HG03064 (cell line): Measurements from ENCODE around the gene UBE2Q2.
"Not testable (repeated sequence)": the region's sequence is repeated elsewhere in the genome, so short reads cannot be mapped to it uniquely, and the experiment has no call there.

Experiments used
- ATAC-seq: cut with Tn5 transposase; IDR thresholded peaks from one replicate; pipeline ENCODE4 v1.9.1; 2021; ENCODE audit warnings: low read depth; ENCODE audit not compliant: unreplicated experiment

UBE2Q2 gene

DNA sequence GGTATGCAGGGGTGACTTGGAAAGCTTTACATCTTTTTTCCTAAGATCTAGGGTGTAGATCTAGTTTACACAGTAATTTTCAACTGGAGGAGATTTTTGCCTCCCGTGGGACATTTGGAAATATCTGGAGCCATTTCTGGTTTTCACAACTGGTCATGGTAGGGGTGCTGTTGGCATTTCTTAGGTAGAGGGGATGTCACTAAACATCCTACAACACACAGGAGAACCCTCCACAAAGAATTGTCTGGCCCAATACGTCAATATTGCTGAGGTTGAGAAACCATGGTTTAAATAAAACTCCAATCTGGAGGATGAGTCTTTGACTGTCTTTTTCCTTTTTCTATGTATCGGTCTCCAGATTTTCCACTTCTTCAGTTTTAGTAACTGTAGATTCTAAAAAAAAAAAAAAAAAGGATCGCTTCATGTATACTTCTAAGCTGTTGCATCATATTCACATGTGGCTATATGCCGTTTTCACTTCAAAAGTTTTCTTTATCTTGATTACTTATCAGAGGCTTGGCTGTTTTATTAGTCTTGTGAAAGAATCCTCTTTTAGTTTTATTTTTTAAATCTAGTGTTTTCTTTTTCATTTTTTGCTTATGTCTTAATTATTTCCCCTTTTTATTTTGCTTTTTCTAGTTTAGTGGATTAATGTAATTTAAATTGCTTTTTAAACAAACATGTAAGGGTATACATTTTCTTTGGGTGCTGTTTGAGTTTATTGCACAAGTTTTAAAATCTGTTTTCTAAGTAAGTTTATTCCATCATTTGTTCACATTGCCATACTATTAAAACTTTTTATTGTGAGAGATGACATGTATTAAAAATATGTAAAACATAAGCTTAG lies 21.2 kb downstream of the UBE2Q2 start:
- ATAC-seq, result no peak

DNA sequence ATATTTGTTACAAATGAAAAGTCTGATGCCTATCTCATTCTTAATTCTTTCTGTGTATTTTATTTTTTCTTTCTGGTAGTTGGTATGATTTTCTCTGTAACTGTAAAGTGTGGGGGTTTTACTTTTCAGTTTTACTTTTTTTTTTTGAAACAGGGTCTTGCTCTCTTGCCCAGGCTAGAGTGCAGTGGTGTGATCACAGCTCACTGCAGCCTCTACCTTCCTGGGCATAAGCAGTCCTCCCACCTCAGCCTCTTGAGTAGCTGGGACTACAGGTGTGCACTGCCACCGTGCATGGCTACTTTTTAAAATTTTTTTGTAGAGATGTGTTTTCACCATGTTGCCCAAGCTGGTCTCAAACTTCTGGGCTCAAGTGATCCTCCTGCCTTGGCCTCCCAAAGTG lies 22.8 kb downstream of the UBE2Q2 start:
- not testable (repeated sequence) for ATAC-seq

DNA sequence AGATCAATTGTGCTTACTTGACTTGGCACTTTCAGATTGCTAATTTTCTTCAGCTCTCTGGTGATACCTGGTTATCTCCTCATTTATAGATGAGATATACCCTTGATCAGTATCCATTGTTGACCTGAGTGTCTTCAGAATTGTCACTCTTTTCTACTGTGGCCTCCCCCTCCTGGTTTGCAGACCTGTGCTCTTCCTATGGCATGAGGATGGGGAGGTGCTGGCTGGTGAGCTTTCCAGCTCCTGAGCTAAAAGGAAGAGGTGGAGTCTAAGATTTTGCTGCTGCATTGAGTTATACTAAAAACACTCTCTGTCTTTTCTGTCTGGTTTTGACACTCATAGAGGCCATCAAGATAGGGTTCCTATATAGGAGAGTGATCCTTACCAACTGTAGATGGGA lies 23.7 kb downstream of the UBE2Q2 start:
- ATAC-seq, result no peak

DNA sequence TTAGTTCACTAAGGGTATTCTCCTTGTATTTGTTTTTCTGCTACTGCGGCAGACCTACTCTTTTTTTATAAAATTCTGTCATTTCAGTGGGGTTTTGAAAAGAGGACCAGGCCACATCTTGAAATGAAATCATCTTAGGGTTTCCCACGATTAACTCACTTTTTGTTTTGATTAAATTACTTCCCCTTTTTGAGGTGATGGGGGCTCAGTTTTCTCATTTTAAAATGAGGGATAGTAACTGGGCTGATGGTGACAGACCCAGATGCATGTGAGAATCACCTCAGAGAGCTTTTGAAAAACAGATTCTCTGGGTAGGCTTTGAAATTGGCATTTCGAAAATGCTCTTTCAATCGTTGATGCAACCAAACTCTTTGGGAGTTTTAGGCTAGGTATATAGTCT lies 24.2 kb downstream of the UBE2Q2 start:
- ATAC-seq, result no peak

DNA sequence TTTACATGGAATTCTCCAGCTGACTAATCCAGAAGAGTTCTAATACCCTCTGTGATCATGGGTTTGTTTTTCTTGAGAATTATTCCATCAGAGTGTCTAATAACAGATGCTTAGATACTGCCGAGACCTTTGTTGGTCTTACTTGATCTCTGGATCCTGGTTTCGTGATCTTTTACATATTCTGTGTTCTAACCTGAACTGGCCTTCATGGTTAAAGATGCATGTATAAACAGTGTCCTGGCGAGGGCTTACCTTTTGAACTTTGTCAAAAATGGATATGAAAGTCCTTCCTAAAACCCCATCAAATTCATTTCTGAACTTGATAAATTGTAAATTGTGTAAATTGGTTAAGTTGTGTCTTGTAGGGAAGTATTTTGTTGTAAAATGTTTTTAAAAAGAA lies 24.8 kb downstream of the UBE2Q2 start:
- no peak for ATAC-seq

DNA sequence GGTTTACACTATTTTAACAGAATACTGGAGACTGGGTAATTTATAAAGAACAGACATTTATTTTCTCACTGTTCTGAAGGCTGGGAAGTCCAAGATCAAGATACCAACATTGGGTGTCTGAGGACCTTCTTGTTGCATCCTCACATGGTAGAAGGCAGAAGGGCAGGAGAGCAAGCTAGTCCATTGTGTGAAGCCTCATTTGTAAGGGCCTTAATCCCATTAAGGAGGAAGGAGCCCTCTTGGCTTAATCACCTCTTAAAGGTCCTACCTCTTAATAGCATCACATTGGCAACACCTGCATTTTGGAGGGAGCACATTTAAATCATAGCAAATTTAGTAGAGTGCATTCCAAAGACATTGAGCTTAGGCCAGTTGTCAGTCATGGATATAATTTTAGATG lies 26.2 kb downstream of the UBE2Q2 start:
- ATAC-seq, result no peak

DNA sequence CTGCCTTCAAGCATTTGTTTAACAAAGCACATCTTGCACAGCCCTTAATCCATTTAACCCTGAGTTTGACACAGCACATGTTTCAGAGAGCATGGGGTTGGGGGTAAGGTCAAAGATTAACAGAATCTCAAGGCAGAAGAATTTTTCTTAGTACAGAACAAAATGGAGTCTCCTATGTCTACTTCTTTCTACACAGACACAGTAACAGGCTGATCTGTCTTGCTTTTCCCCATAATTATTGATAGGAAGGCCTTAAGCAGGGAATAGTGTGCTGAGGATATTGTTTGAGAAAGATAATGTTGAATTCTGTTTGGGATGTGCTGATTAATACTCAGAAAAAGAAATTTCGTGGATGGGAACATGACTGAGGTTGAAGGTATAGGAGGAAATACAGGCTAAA lies 28.3 kb downstream of the UBE2Q2 start:
- not testable (repeated sequence) for ATAC-seq

DNA sequence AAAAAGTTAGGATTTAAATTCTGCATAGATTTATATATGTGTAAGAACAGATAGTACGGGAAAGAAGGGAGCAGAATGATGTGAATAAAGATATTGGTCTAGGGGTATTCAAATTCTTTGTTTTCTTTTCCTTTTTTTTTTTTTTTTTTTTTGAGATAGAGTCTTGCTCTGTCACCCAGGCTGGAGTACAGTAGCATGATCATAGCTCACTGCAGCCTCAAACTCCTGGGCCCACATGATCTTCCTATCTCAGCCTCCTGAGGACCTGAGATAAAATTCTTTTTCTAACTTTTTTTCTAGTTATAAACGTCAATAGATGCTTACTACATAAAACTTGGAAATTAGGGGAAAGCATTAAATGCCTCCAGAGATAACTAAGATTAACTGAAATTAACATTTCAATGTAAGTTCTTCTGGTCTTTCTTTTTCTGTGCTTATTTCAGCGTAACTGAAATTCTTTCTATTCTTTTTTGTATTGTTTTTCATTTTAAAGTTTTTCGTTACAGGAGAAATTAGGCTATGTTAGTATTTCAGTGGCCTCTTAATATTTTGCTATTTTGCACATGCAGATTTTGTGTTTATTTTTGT lies 29.2 kb downstream of the UBE2Q2 start:
- no peak for ATAC-seq

DNA sequence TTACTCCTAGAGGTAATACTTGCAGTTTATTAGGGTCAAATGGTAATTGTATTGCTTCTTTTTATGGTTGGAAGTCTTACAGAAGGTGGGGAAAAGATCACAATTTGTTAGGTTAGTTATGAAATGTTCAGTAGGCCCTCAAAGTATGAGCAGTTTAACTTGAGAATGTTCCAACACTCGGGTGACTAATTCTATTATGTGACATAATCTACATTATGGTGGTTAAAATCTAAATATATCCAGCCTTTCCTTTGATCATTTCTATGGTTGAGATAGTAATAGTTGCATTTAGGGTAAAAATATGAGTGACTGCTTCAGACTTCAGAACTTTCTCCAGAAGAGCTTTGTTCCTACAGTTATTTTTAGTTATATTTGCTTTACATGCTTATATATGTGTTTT lies 40.8 kb downstream of the UBE2Q2 start:
- no peak for ATAC-seq

DNA sequence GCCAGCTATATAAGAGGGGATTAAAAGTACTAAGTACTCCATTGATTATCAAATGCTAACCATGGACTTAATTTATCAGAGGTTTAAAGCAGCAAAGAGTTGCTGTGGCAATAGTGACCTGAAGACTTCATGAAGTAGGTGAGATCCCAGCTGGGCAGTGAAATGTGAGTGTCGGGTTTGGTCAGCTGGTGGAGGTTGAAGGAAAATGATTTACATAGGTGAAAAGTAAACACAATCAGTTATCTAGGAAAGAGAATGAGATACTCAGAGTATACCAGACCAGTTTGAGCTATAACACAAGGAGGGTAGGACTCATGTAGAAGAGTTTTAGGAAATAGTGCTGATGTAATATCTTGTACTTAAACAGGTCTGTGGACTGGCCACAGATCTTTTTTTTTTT lies 43.9 kb downstream of the UBE2Q2 start:
- ATAC-seq, result no peak

DNA sequence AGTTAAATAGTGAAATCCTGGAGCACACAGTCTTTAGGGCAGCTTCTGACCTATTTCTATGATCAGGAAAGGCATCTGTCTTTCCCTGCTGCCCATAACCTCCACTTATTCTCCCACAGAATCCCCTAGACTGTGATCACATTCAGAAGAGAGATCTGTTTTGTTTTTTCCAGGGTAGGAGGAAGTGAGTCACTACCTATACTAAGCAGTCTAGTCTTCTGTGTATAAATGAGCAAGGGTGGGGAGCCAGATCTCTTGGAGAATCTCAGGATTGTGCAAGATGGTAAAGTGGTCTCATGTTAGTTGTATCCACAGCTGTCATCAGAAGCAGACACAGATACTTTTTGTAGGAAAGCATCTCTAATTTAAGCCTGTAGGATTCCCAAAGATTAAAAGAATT lies 48.6 kb downstream of the UBE2Q2 start:
- ATAC-seq, result no peak

DNA sequence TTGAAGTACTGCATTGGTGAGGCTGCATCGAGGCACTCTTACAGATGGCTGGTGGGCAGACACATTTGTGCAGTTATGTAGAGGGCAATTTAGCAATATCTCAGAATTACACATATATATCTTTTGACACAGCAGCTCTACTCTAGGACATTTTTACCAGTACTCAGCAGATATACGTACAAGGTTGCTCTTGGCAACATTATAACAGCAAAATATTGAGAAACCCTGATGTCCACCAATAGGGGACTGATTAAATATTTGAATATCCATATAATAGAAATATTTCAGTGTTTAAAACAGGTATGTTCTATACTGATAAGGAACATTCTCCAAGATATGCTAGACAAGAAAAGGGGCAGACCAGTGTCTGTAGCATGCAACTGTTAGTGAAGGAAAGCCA lies 52.5 kb downstream of the UBE2Q2 start:
- no peak for ATAC-seq

DNA sequence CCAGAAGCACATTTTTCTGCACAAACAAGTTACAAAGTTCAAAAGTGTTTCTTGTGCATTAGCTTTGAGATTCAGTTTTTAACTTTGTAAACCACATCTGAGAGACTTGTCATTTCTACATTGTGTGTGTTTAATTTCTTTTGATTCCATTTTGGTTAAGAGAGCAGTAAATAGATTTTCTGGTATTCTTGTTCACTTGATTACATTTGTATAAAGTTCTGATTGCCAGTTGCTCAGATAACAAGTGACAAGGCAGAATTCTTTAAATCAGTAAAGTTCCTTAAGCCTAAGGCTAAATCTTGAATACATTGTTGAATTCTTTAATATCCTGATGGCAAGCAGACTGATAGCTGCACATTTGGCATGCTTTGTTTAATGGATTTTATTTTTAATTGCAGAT lies 57.3 kb downstream of the UBE2Q2 start:
- ATAC-seq, result no peak

DNA sequence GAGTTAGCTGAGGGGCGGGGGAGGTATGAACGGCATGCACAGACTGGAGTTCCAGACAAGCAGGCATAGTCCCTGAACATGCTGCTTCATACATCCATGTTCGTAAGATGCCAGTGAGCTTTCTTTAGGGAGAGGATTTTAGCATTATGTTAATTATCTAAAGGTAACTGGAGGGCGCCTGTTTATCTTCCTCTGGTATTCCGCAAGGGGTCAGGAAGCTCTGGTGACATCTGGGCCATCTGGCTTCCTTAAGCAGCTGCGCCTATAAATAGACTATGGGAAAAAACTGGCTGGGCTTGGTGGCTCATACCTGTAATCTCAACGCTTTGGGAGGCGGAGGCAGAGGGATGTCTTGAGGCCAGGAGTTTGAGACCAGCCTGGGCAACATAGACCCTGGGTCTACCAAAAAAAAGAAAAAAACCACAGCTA lies 58.9 kb downstream of the UBE2Q2 start:
- ATAC-seq, result no peak

DNA sequence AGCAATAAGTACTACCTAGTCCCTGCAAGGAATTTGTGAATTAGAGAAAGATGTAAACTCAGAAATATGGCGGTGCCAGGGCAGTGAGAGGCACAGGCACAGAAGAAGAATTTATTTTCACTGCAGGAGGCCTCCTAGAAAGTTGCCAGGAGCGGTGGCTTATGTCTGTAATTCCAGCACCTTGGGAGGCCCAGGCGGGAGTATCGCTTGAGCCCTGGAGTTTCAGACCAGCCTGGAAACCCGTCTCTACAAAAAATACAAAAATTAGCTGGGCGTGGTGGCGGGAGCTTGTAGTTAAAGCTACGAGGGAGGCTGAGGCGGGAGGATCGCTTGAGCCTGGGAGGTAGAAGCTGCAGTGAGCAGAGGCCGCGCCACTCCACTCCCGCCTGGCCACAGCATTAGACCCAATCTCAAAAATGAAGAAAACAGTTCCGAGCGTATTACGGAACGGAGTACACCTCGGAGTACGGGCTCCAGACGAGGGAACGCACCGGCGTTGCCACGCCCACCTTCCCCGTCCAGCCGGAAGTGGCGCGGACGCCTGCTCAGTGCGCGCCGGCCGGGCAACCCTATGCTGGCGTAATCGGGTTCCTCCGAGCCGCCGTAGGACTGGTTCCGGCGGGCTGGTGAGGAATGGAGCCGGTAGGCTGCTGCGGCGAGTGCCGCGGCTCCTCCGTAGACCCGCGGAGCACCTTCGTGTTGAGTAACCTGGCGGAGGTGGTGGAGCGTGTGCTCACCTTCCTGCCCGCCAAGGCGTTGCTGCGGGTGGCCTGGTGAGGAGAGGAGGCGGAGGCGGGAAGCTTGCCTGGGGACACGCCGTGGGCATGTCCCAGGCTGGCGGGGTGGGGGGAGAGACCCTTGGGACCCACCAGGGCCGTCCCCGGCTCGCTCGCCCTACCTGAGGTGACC lies 60.3 kb downstream of the UBE2Q2 start, which contains the start of gene FBXO22:
Gene FBXO22 (plus strand): TSS at position 548 of the 909 bp plus-strand sequence. CDS start 86 bp downstream, at position 634.
- ATAC-seq, result peak; percentile 97

DNA sequence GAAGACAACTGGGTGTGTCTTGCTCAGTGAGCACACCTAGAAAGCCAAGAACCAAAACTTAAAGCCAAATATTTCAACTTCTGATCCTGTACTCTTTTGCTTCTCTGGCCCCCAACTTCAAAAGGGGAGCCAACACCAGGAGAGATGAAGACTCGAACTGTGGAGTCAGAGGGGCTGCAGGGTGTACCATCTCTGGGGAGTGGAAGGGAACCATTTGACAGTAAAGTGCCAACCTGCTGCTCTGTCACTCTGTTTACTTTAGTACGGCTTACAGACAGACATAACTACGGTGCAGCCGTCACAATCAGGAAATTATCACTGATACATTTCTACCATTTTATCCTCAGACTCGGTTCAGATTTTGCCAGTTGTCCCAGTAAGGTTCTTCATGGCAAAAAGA lies 62.0 kb downstream of the UBE2Q2 start:
- ATAC-seq, result no peak

DNA sequence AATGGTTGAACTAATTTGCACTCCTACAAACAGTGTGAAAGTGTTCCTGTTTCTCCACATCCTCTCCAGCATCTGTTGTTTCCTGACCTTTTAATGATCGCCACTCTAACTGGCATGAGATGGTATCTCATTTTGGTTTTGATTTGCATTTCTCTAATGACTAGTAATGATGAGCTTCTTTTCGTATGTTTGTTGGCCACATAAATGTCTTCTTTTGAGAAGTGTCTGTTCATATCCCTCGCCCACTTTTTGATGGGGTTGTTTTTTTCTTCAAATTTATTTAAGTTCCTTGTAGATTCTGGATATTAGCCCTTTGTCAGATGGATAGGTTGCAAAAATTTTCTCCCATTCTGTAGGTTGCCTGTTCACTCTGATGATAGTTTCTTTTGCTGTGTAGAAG lies 67.1 kb downstream of the UBE2Q2 start:
- not testable (repeated sequence) for ATAC-seq

DNA sequence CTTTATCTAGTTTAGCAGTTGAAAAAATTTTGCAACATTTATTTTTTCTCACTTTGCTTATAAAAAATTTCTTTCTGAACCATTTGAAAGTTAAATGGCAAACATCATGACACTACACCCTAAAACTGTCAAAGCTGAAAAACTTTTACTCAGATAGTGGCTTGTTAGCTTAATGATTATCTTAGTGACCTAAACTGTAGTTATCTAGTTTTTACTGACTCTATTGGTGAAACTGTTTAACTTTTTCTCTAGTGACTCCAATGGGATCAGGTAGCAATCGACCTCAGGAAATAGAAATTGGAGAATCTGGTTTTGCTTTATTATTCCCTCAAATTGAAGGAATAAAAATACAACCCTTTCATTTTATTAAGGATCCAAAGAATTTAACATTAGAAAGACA lies 73.7 kb downstream of the UBE2Q2 start:
- no peak for ATAC-seq

DNA sequence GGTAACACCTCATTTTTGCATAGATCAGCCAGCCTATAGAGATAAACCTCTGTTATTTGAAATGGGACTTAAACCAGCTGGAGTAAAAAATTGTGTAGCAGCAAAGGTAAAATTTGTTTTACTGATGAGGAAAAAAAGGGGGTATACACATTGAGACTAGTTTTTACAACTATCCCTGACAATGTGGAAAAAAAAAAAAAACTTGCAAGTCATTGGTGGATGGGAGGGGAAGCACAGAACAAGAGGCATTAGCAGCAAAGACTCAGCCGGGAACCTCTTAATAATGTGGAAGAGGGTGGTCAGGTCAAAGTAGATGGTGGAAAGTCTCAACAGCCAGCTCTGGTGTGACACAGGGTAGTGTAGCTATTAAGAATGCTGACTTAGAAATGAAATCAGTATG lies 74.9 kb downstream of the UBE2Q2 start:
- no peak for ATAC-seq

DNA sequence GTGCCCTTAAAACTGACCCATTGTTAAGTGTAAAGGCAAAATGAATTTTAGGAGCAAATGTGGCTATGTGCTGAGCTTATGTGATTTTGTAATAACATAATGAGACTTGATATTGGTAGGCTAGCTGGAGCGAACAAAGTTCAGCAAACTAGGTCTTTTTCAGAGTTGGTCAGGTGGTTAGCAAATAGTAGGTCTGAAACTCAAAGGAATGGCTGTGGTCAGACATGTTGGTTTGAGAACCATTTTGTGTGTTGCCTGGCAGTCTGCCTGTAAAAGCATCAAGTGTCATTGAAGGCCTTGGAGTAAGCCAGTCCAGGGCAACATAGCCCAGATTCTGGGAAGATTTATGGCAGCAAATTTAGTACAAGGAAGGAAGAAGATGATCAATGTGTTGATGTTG lies 76.8 kb downstream of the UBE2Q2 start:
- no peak for ATAC-seq
